Gastroesophageal sphincter (tissue), 3 donors: Measurements from ENCODE around the gene METTL15.

Experiments
- CTCF ChIP-seq, 4 experiments: fragments of 200-600 bp in 2 of 4; fragments of 450-650 bp in 2 of 4; sonication (generic) in 1 of 4; IDR thresholded peaks; one replicate each; pipeline ENCODE4 v1.5.1; 2017 to 2019; ENCODE audit warnings: antibody characterized with exemption in 4 of 4, mild to moderate bottlenecking in 2 of 4, moderate library complexity in 2 of 4
- POLR2A ChIP-seq, 2 donors: fragments of 450-650 bp; IDR thresholded peaks; one replicate each; pipeline ENCODE4 v1.6.1; 2017; ENCODE audit warnings: antibody characterized with exemption in 2 of 2, mild to moderate bottlenecking in 2 of 2, moderate library complexity in 1 of 2
- POLR2AphosphoS5 ChIP-seq: sonication (generic); formaldehyde crosslinking; IDR thresholded peaks from one replicate; pipeline ENCODE4 v1.6.1; 2017; ENCODE audit warnings: antibody characterized with exemption

- no peak for TF ChIP-seq CTCF (IDR thresholded peaks at IDR 0.05)
- no peak for TF ChIP-seq POLR2A (IDR thresholded peaks at IDR 0.05)
- TF ChIP-seq POLR2AphosphoS5: no peak
Observed at GRCh38 chr11:28108958-28109357, 770 bp downstream of the METTL15 start.
